GM19397 (cell line): Measurements from ENCODE around the gene KNG1.

ENCODE experiments used
- ATAC-seq: cut with Tn5 transposase; IDR thresholded peaks from one replicate; pipeline ENCODE4 v1.9.1; 2021; ENCODE audit warnings: mild to moderate bottlenecking, moderate library complexity; ENCODE audit not compliant: unreplicated experiment

The KNG1 gene

GRCh38 chr3:186772281-186772694, 55.1 kb downstream of the KNG1 start:
- peak; percentile 28 for ATAC-seq

GRCh38 chr3:186772701-186773417, 55.7 kb downstream of the KNG1 start:
- ATAC-seq = peak; percentile 92

GRCh38 chr3:186775999-186776398, 58.8 kb downstream of the KNG1 start:
- no peak for ATAC-seq

GRCh38 chr3:186779204-186779603, 62.0 kb downstream of the KNG1 start:
- ATAC-seq = no peak

- peak; percentile 12 for ATAC-seq
Measured at GRCh38 chr3:186782542-186783057, 65.4 kb downstream of the KNG1 start.

GRCh38 chr3:186783058-186783730, 66.0 kb downstream of the KNG1 start, which contains the start of gene EIF4A2:
EIF4A2 (plus strand) TSS chr3:186783577; CDS start chr3:186783611, 34 bp downstream.
- ATAC-seq = peak; percentile 55

GRCh38 chr3:186783731-186784515, 66.8 kb downstream of the KNG1 start:
- ATAC-seq = peak; percentile 67

- no peak for ATAC-seq
Measured at GRCh38 chr3:186784820-186785494, 67.8 kb downstream of the KNG1 start.

- ATAC-seq = no peak
Measured at GRCh38 chr3:186785495-186786018, 68.4 kb downstream of the KNG1 start.

- no peak for ATAC-seq
Measured at GRCh38 chr3:186786922-186787321, 69.8 kb downstream of the KNG1 start.

- no peak for ATAC-seq
Measured at GRCh38 chr3:186787642-186788481, 70.7 kb downstream of the KNG1 start.

GRCh38 chr3:186788482-186789370, 71.6 kb downstream of the KNG1 start:
- ATAC-seq = no peak

GRCh38 chr3:186789554-186790260, 72.5 kb downstream of the KNG1 start:
- ATAC-seq = no peak

- no peak for ATAC-seq
Measured at GRCh38 chr3:186790261-186790981, 73.3 kb downstream of the KNG1 start.
